ENCODE results near the gene MYOM1.

Gene MYOM1

DNA sequence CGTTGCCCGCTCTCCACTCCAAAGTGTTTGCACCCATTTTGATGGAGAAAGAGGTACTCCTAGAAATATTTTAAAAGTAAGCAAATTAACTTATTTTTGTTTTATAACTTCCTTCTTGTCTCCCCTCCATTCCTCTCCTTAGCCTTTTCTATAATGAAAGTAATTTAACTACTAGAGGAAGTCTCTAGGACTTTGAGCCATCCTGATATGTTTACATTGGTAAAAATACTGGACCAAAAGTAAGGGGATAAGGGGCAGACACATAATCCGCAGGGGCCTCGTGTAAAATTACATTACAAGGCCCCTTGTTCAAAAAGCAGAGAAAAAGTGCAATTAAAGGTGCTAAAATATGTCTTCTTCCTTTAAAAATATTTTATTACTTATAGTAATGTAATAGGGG is 55.4 kb downstream of the MYOM1 start:
- no peak for DNase-seq (ENCODE audit: low read depth)
- TF ChIP-seq CTCF (IDR thresholded peaks at IDR 0.05; ENCODE audit: control insufficient read depth, insufficient read depth, low read depth, low read length, missing control alignments): no peak
- H3K4me3 ChIP-seq (ENCODE audit: control insufficient read depth, low read depth, low read length): no peak overlapping the region

DNA sequence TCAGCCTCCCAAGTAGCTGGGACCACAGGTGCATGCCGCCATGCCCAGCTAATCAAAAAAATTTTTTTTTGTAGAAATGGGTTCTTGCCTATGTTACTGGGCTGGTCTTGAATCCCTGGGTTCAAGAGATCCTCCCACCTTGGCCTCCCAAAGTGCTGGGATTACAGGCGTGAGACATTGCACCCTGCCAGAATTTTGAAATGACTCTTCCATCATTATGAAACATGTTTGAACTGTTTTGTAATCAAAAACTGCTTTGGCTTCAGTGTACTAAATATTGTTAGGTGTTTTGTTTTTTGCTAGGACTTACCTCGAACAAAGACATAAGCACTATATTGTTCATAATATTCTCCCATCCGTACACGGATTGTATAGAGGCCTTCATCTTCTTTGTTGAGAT is 55.8 kb downstream of the MYOM1 start:
- no peak for DNase-seq (ENCODE audit: low read depth)
- TF ChIP-seq CTCF (IDR thresholded peaks at IDR 0.05; ENCODE audit: control insufficient read depth, insufficient read depth, low read depth, low read length, missing control alignments): no peak
- no peak overlapping the region for H3K4me3 ChIP-seq (ENCODE audit: control insufficient read depth, low read depth, low read length)

DNA sequence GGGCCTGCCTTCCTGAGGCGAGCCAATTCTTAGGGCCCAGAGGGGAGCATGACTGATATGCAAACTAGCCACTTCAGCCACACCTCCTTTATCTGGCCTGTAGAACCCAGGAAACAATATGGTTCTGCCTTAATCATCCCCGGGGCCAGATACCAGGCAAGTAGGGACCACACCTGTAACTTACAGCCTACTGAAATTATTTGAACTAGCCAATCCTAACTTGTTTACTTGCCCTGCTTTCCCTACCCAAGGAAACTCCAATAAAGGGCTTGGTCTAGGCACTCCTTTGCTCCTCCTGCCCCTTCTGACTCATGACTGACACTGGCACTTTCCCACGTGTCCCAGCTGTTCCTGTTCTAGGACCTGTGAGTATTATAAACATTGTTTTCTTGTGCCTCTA is 57.6 kb downstream of the MYOM1 start:
- no peak for DNase-seq (ENCODE audit: low read depth)
- TF ChIP-seq CTCF (IDR thresholded peaks at IDR 0.05; ENCODE audit: control insufficient read depth, insufficient read depth, low read depth, low read length, missing control alignments): no peak
- no peak overlapping the region for H3K4me3 ChIP-seq (ENCODE audit: control insufficient read depth, low read depth, low read length)

DNA sequence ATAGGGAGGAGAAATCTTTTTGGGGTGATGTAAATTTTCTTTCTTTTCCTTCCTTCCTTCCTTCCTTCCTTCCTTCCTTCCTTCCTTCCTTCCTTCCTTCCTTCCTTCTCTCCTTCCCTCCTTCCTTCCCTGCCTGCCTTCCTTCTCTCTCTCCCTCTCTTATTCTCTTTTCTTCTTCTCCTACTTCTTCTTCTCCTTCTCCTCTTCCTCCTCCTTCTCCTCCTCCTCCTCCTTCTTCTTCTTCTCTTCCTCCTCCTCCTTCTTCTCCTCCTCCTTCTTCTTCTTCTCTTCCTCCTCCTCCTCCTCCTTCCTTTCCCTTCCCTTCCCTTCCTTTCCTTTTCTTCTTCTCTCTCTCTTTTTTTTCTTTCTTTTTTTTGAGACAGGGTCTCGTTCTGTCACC is 59.9 kb downstream of the MYOM1 start:
- no peak overlapping the region for H3K4me3 ChIP-seq (ENCODE audit: control insufficient read depth, low read depth, low read length)
- TF ChIP-seq CTCF (IDR thresholded peaks at IDR 0.05; ENCODE audit: control insufficient read depth, insufficient read depth, low read depth, low read length, missing control alignments): no peak
- no peak for DNase-seq (ENCODE audit: low read depth)

DNA sequence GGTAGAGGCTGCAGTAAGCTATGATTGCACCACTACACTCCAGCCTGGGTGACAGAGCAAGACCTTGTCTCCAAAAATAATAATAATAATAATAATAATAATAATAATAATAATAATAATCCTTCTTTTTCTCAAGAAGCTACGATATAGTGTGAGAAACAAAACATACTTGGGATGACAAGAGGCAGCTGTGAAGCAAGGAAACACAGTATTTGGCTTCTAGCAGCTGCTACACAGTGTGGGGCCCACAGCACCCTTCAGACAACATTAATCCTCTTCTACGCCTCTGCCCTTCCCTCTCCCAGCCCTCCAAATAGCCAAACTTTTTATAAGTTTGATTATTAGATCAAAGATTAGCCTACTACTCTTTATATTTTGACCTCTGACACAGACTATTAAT is 62.2 kb downstream of the MYOM1 start:
- DNase-seq (ENCODE audit: low read depth): no peak
- TF ChIP-seq CTCF (IDR thresholded peaks at IDR 0.05; ENCODE audit: control insufficient read depth, insufficient read depth, low read depth, low read length, missing control alignments): no peak
- H3K4me3 ChIP-seq (ENCODE audit: control insufficient read depth, low read depth, low read length): no peak overlapping the region

- TF ChIP-seq CTCF (IDR thresholded peaks at IDR 0.05; ENCODE audit: control insufficient read depth, insufficient read depth, low read depth, low read length, missing control alignments): no peak
- H3K4me3 ChIP-seq (ENCODE audit: control insufficient read depth, low read depth, low read length): no peak overlapping the region
Measured at GRCh38 chr18:3157086-3157485, 62.7 kb downstream of the MYOM1 start.

DNA sequence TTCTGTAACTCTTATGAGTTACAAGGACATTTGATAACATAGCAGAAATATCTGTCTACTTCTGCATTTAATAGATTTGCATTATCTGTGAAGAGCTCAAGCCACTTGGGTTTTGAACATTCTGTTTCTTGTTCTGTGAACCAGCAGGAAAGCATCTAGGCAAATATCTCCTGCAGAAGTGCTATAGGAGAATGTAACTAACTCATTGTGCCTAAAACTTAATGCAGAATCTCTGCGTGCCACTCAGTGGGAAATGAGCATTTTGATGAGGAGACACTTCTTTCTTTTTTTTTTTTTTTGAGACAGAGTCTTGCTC is 63.5 kb downstream of the MYOM1 start:
- no peak for DNase-seq (ENCODE audit: low read depth)
- no peak overlapping the region for H3K4me3 ChIP-seq (ENCODE audit: control insufficient read depth, low read depth, low read length)
- TF ChIP-seq CTCF (IDR thresholded peaks at IDR 0.05; ENCODE audit: control insufficient read depth, insufficient read depth, low read depth, low read length, missing control alignments): no peak

More at GRCh38 chr18:3157086-3157485, 62.7 kb downstream of the MYOM1 start:
- no peak for DNase-seq (ENCODE audit: low read depth)

All from AG09309 (cell line).